IPS-11a (cell line): ENCODE data around the gene CBY1.

Experiments
- H3K4me3 ChIP-seq: one replicate; pipeline ENCODE4 v1.5.1; 2013; ENCODE audit warnings: low read depth, low read length, control low read depth

Gene CBY1

GRCh38 chr22:38649841-38650522, 6.5 kb upstream of the CBY1 start:
- no peak overlapping the region for H3K4me3 ChIP-seq

DNA sequence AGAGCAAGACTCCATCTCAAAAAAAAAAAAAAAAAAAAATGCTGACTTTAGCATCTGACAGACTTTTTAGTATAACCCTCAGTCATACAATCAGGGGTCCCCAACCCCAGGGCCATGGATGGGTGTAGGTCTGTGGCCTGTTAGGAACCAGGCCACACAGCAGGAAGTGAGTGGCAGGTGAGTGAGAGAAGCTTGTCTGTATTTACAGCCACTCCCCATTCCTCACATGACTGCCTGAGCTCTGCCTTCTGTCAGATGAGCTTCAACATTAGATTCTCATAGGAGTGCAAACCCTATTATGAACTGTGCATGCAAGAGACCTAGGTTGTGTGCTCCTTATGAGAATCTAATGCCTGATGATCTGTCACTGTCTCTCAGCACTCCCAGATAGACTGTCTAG, 3.6 kb upstream of the CBY1 start:
- no peak overlapping the region for H3K4me3 ChIP-seq

- no peak overlapping the region for H3K4me3 ChIP-seq
Observed at GRCh38 chr22:38653741-38654140, 2.7 kb upstream of the CBY1 start.

GRCh38 chr22:38655519-38656255, 751 bp upstream of the CBY1 start:
- peak overlapping the region; percentile 94 for H3K4me3 ChIP-seq

- H3K4me3 ChIP-seq = peak overlapping the region; percentile 94
Observed at GRCh38 chr22:38657045-38657909, 839 bp downstream of the CBY1 start.

DNA sequence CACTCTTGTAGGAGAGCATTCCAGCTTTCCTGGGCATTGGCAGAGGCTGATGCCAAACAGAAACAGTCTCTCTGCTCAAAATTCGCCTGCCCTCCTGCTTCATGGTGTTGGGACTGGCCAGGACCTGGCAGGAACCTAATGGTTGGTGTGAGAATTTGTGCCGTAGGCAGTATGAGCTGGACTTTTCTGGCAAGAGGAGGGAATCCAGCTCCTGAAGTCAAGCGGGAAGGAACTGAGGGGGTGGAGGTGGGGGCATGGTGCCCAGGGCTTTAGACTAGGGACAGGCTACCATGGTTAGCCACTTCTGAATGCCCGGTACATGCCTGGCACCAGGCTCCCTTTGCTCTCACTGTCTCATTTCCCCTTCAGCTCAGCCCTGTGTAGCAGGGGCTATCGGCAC, 18.4 kb downstream of the CBY1 start:
- no peak overlapping the region for H3K4me3 ChIP-seq

DNA sequence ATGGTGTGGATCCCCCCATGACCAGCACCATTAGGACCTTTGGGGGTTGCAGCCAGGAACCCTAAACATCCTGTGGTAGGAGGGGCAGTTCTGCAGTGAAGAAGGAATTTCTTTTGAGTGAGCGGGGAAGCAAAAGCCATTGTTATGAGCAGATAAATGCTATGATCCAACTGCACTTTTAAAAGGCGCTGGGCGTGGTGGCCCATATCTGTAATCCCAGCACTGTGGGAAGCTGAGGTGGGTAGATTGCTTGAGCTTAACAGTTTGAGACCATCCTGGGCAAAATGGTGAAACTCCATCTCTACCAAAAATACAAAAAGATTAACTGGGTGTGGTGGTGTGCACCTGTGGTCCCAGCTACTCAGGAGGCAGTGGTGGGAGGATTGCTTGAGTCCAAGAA, 19.4 kb downstream of the CBY1 start:
- H3K4me3 ChIP-seq = no peak overlapping the region

GRCh38 chr22:38681582-38682335, 25.3 kb downstream of the CBY1 start, which contains the start of gene TOMM22:
Gene TOMM22, plus strand, starts transcription at chr22:38681957. Its CDS starts 22 bp downstream, at chr22:38681979.
- H3K4me3 ChIP-seq = peak within 1 kb of the TSS; percentile 82

DNA sequence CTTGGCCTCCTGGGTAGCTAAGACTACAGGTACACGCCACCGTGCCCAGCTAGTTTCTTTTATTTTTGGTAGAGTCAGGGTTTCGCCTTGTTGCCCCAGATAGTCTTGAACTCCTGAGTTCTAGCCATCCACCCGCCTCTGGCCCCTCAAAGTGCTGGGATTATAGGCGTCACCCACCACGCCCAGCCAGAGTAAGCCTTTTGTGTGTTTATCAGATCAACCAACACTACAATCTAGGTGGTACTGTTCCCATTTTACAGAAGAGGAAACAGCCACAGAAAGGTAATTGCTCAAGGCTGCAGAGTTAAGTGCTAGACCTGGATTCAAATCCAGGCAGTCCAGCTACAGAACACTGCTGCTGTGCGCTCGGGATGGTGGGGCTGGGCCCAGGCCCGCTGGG, 28.5 kb downstream of the CBY1 start:
- H3K4me3 ChIP-seq = no peak overlapping the region

DNA sequence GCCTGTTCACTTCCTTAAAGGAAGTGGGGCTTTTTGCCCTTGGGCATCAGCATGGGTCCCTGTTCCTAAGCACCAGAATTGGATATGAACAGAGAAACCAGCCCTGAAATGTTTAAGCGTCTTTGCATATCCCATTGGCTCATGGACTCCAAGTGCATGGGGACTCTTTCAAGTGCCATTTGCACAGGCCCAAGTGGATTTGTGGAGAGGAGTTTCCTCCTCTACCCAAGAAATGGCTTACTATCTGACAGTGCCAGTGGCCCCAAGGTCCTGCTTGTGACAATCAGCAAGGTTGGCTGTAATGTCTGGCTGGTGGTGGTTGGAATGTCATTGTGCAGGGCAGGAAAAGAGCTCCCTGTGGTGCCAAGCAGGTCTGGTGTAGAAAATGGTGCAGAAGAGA, 29.3 kb downstream of the CBY1 start:
- no peak overlapping the region for H3K4me3 ChIP-seq

- no peak overlapping the region for H3K4me3 ChIP-seq
Observed at GRCh38 chr22:38689651-38690050, 33.2 kb downstream of the CBY1 start.

DNA sequence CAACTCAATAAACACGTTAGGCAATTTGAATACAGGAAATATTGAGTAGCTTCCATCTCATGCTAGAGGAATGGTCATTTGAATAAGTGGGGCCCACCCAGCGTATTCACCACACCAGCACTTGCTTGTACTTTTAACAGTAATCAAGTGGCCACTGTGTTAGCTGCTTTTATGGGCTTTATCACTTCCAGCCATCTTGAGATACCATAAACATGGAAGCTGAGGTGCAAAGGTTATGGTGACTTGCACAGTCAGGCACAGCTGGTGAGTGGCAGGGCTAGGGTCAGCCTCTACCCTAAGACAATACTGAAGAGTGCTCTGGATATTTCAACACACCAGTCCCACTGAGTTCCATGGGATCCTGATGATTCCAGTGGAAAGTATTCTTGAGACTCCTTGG, 37.6 kb downstream of the CBY1 start:
- no peak overlapping the region for H3K4me3 ChIP-seq

GRCh38 chr22:38694940-38695339, 38.5 kb downstream of the CBY1 start:
- H3K4me3 ChIP-seq = no peak overlapping the region

DNA sequence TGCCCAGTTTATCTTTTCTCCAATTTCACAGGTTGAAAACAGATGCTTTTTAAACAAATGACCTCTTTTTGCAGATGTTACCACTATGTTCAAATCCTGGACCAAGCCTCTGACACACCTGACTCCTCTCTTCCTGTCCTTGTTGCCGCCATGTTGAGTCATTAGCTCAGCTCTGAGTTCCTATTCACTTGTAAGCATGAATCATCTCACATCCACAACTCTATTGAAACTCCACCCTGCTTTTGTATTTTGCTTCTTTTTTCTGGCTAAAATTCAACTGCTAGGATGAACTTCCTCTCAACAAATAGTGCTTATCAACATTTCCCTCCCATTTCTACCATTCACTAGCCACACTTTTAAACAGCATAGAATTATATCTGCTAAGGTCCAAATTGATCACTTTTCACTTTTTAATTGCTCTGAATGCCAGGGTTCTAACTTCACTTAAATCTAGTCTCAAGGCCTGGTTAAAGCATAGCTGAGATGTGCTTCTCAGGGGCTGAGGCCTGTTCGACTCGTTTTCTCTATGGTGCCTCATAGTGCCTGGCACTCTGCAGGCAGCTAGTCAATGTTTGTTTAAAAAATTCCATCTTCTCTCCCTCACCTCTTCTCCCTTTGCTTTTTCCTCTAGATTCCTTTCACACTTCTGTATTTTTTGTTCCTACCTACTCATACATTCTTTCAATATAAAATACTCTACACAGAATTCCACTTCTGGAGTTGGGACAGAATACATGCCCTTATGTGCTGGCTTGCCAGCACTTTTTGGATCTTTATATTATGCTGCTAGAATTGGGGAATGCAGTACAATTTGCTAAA, 40.4 kb downstream of the CBY1 start:
- H3K4me3 ChIP-seq = no peak overlapping the region

DNA sequence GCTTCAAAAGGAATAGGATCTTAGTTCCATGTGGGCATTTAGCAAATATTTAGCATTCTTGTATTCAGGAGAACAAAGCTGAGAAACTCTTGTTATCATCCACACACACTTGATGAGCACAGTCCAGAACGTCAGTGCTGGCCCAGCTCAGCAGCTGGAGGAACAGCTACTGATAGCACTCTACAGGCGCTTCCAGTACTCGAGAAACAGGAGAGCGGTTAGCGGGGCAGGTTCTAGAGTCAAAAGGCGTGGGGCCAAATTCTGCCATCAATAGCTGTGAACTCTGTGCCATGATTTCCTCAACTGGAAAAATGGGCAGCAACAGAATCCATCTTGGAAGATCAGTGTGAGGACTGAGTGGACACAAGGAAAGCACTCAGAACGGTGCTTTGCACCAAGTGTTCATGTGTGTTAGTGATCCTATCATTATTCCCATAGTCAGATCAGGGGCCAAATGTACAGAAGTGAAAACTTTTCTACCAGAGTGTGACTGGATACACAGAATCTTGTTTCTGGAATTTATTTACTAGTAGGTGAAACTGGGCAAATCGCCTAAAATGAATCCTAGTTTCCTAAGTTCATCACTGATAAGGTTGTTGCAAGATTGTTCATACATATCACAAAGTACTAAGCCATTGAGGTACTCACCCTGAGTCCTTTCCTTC, 41.1 kb downstream of the CBY1 start:
- no peak overlapping the region for H3K4me3 ChIP-seq

- no peak overlapping the region for H3K4me3 ChIP-seq
Observed at GRCh38 chr22:38698407-38699094, 42.1 kb downstream of the CBY1 start.

- peak overlapping the region; percentile 83 for H3K4me3 ChIP-seq
Observed at GRCh38 chr22:38699143-38699542, 42.7 kb downstream of the CBY1 start.

DNA sequence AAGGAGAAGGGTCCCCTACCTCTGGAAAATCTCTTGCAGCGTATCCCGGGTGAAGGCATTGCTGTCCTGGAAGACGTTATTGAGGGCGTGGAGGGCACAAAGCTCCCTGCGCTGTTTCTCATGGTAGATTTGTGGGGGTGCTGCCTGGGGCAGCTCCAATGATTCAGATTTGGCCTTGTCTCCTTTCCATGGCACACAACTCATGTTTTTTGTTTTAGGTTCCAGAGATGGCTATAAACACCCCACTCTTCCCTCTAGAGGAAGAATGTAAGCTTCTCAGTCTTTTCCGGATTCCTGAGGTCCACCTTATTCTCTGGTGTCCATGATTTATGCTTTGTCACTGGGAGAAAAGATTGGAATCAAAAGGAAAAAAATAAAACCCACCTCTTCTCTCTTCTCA, 43.3 kb downstream of the CBY1 start:
- H3K4me3 ChIP-seq = peak overlapping the region; percentile 83

DNA sequence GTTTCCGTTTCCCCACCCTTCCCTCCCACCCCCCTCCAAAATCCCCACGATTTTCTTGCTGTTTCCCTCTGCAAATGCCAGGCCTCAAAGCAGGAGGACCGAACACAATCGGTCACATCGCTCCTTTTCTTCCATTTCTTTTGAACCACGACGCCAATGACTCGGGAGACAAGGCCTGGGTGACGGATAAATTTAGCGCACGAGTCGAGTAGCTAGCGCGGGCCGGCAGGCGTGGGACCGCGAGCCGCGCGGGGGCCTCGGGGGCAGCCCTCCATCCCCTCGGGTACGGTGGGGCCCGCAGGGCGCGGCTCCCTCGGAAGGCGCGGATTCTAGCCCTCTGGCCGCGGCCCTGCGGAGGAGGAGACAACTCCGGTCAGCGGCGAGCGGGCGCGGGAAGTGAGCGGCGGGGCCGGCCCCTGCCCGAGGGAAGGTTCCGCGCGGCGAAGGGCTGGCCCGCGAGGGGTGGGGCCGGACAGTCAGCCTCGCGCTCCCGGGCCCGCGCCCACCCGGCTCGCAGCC, 43.9 kb downstream of the CBY1 start:
- peak overlapping the region; percentile 83 for H3K4me3 ChIP-seq
